Stomach smooth muscle (tissue), 2 donors: ENCODE measurements around the gene CCPG1.

Source experiments
- H3K27ac ChIP-seq: one replicate; pipeline ENCODE4 v1.7.0; 2013; ENCODE audit warnings: mild to moderate bottlenecking, low read length, inconsistent platforms
- H3K27me3 ChIP-seq, 2 donors: one replicate each; pipeline ENCODE4 v1.7.0; 2013; ENCODE audit warnings: low read length in 2 of 2; ENCODE audit not compliant: insufficient read depth in 2 of 2, control insufficient read depth in 1 of 2
- H3K36me3 ChIP-seq, 2 donors: one replicate each; pipeline ENCODE4 v1.7.0; 2013; ENCODE audit warnings: low read length in 2 of 2; ENCODE audit not compliant: control insufficient read depth in 2 of 2, insufficient read depth in 2 of 2
- H3K4me1 ChIP-seq: one replicate; pipeline ENCODE4 v1.7.0; 2013; ENCODE audit warnings: low read length; ENCODE audit not compliant: control insufficient read depth, insufficient read depth
- H3K4me3 ChIP-seq, 2 donors: one replicate each; pipeline ENCODE4 v1.7.0; 2013; ENCODE audit warnings: low read length in 2 of 2
- H3K9ac ChIP-seq, 2 donors: one replicate each; pipeline ENCODE4 v1.7.0; 2013; ENCODE audit warnings: low read length in 2 of 2, mild to moderate bottlenecking in 1 of 2
- H3K9me3 ChIP-seq, 2 donors: one replicate each; pipeline ENCODE4 v1.7.0; 2013; ENCODE audit warnings: low read length in 2 of 2; ENCODE audit not compliant: control insufficient read depth in 2 of 2
- donor health status: healthy.
- donor health status: Pancreatic carcinoma.

Gene CCPG1

GRCh38 chr15:55383687-55384086 lies 24.5 kb downstream of the CCPG1 start:
- no peak overlapping the region for H3K4me3 ChIP-seq
- H3K27ac ChIP-seq, result no peak overlapping the region
- no peak overlapping the region for H3K9ac ChIP-seq
- H3K9me3 ChIP-seq, result no peaks in the 10 kb centered on the region
- no peaks in the 10 kb centered on the region for H3K4me1 ChIP-seq
- no peaks in the 10 kb centered on the region for H3K27me3 ChIP-seq
- peaks cover 11 to 15% of the 10 kb centered on the region in 2 donors for H3K36me3 ChIP-seq

- Histone ChIP-seq H3K27ac (no peak overlapping the region), H3K36me3 (peaks cover 15 to 17% of the 10 kb centered on the region in 2 donors), H3K4me1 (no peaks in the 10 kb centered on the region), H3K27me3 (no peaks in the 10 kb centered on the region), H3K4me3 (no peak overlapping the region), H3K9ac (no peak overlapping the region), H3K9me3 (no peaks in the 10 kb centered on the region)
Observed at GRCh38 chr15:55381595-55381994, 26.6 kb downstream of the CCPG1 start.

GRCh38 chr15:55379095-55379494 lies 29.1 kb downstream of the CCPG1 start:
- H3K9me3 ChIP-seq, result no peaks in the 10 kb centered on the region
- H3K9ac ChIP-seq, result no peak overlapping the region
- H3K27ac ChIP-seq, result no peak overlapping the region
- H3K36me3 ChIP-seq, result peaks cover 20 to 22% of the 10 kb centered on the region in 2 donors
- H3K4me1 ChIP-seq, result no peaks in the 10 kb centered on the region
- H3K4me3 ChIP-seq, result no peak overlapping the region
- no peaks in the 10 kb centered on the region for H3K27me3 ChIP-seq

GRCh38 chr15:55372701-55373440 lies 35.3 kb downstream of the CCPG1 start:
- Histone ChIP-seq H3K9me3 (no peaks in the 10 kb centered on the region), H3K27ac (no peak overlapping the region), H3K4me1 (no peaks in the 10 kb centered on the region), H3K36me3 (peaks cover 21% of the 10 kb centered on the region in 2 donors), H3K27me3 (no peaks in the 10 kb centered on the region), H3K4me3 (no peak overlapping the region), H3K9ac (no peak overlapping the region)

- peaks cover 6 to 11% of the 10 kb centered on the region in 2 donors for H3K36me3 ChIP-seq
- no peak overlapping the region for H3K27ac ChIP-seq
- no peaks in the 10 kb centered on the region for H3K27me3 ChIP-seq
- H3K4me3 ChIP-seq, result no peak overlapping the region
- no peaks in the 10 kb centered on the region for H3K4me1 ChIP-seq
- no peaks in the 10 kb centered on the region for H3K9me3 ChIP-seq
- no peak overlapping the region for H3K9ac ChIP-seq
Observed at GRCh38 chr15:55366981-55367380, 41.2 kb downstream of the CCPG1 start.

GRCh38 chr15:55362641-55363040 lies 45.5 kb downstream of the CCPG1 start:
- Histone ChIP-seq H3K4me1 (no peaks in the 10 kb centered on the region), H3K27ac (no peak overlapping the region), H3K4me3 (no peak overlapping the region), H3K27me3 (no peaks in the 10 kb centered on the region), H3K9ac (no peak overlapping the region), H3K9me3 (no peaks in the 10 kb centered on the region), H3K36me3 (peaks cover 3 to 5% of the 10 kb centered on the region in 2 donors)

- Histone ChIP-seq H3K9ac (no peak overlapping the region), H3K36me3 (peaks cover 3 to 13% of the 10 kb centered on the region in 2 donors), H3K4me1 (no peaks in the 10 kb centered on the region), H3K4me3 (no peak overlapping the region), H3K27ac (no peak overlapping the region), H3K9me3 (no peaks in the 10 kb centered on the region), H3K27me3 (no peaks in the 10 kb centered on the region)
Observed at GRCh38 chr15:55361048-55361447, 47.1 kb downstream of the CCPG1 start.

GRCh38 chr15:55360256-55360655 lies 47.9 kb downstream of the CCPG1 start:
- no peaks in the 10 kb centered on the region for H3K4me1 ChIP-seq
- H3K4me3 ChIP-seq, result no peak overlapping the region
- H3K27me3 ChIP-seq, result no peaks in the 10 kb centered on the region
- H3K36me3 ChIP-seq, result peaks cover 5 to 13% of the 10 kb centered on the region in 2 donors
- H3K9me3 ChIP-seq, result no peaks in the 10 kb centered on the region
- no peak overlapping the region for H3K9ac ChIP-seq
- H3K27ac ChIP-seq, result no peak overlapping the region

- no peaks in the 10 kb centered on the region for H3K4me1 ChIP-seq
- H3K9ac ChIP-seq, result no peak overlapping the region
- no peak overlapping the region for H3K27ac ChIP-seq
- no peaks in the 10 kb centered on the region for H3K27me3 ChIP-seq
- H3K4me3 ChIP-seq, result no peak overlapping the region
- no peaks in the 10 kb centered on the region for H3K9me3 ChIP-seq
- H3K36me3 ChIP-seq, result peaks cover 5 to 13% of the 10 kb centered on the region in 2 donors
Observed at GRCh38 chr15:55358471-55358870, 49.7 kb downstream of the CCPG1 start.

- no peak overlapping the region for H3K9ac ChIP-seq
- H3K4me1 ChIP-seq, result no peaks in the 10 kb centered on the region
- no peak overlapping the region for H3K4me3 ChIP-seq
- no peaks in the 10 kb centered on the region for H3K27me3 ChIP-seq
- H3K36me3 ChIP-seq, result peaks cover 5 to 15% of the 10 kb centered on the region in 2 donors
- H3K9me3 ChIP-seq, result no peaks in the 10 kb centered on the region
- no peak overlapping the region for H3K27ac ChIP-seq
Observed at GRCh38 chr15:55357774-55358173, 50.4 kb downstream of the CCPG1 start.

GRCh38 chr15:55356985-55357585 lies 51.1 kb downstream of the CCPG1 start:
- H3K27ac ChIP-seq, result no peak overlapping the region
- peaks cover 5 to 11% of the 10 kb centered on the region in 2 donors for H3K36me3 ChIP-seq
- no peaks in the 10 kb centered on the region for H3K27me3 ChIP-seq
- no peak overlapping the region for H3K4me3 ChIP-seq
- H3K9me3 ChIP-seq, result no peaks in the 10 kb centered on the region
- H3K4me1 ChIP-seq, result no peaks in the 10 kb centered on the region
- H3K9ac ChIP-seq, result no peak overlapping the region
